ENCODE measurements around the gene VASN. TPM values are rescaled to one million over a fixed set of nuclear protein-coding genes. Genes with fewer than 3 reads are reported as not detected.
A peak's percentile ranks its signal among the peaks of the same experiment; 100 is the strongest.

VASN gene
- total and polyA plus RNA-seq, 9 of the 15 experiments (the other 6 are each of a cell fraction or from before 2014, with no cell fraction given) = 0.01 to 2.5 (median 0.41) TPM; not detected in 1

DNA sequence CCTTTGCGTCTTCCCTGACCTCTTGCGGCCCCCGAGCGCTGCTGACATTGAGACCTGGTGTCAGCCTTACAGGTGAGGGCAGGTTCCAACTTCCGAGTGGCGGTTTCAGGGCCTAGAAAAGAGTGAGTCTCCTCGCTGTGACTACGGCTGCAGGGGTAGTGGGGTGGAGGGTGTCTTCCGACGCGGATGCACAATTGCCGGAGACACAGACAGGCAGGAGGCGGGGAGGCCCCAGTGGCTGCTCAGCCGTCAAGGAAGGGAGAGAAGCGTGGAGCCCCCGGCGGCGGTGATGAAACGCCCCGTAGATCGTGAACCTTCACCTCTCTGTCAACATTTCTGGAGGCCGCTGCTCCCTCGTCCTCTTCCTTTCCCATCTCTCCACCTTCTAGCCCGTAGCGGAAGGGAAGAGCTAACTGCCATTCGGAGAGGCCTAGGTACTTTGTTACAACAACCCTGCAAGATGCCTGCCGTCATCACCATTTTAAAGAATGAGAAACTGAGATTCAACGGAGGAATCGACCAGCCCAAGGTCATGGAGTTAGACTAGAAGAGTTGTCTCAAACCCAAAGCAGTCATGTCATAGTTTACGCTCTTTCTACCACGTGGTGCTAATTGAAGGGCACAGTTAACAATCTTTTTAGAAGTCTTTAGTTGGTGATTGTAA is 54.5 kb downstream of the VASN start (continued):
- TF ChIP-seq, protein P1, sequence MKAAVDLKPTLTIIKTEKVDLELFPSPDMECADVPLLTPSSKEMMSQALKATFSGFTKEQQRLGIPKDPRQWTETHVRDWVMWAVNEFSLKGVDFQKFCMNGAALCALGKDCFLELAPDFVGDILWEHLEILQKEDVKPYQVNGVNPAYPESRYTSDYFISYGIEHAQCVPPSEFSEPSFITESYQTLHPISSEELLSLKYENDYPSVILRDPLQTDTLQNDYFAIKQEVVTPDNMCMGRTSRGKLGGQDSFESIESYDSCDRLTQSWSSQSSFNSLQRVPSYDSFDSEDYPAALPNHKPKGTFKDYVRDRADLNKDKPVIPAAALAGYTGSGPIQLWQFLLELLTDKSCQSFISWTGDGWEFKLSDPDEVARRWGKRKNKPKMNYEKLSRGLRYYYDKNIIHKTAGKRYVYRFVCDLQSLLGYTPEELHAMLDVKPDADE (conservative IDR thresholded peaks at IDR 0.05; ENCODE audit: control insufficient read depth, low read depth, low read length) = 0 out of 2 replicates have a peak, but pooled peaks have one; percentile 26
- TF ChIP-seq, protein P2, sequence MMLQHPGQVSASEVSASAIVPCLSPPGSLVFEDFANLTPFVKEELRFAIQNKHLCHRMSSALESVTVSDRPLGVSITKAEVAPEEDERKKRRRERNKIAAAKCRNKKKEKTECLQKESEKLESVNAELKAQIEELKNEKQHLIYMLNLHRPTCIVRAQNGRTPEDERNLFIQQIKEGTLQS (IDR thresholded peaks at IDR 0.05) = peak; percentile 78
- TF ChIP-seq, protein P2 (CRISPR knock-in tag; conservative IDR thresholded peaks at IDR 0.05) = no peak
- TF ChIP-seq, protein P3, sequence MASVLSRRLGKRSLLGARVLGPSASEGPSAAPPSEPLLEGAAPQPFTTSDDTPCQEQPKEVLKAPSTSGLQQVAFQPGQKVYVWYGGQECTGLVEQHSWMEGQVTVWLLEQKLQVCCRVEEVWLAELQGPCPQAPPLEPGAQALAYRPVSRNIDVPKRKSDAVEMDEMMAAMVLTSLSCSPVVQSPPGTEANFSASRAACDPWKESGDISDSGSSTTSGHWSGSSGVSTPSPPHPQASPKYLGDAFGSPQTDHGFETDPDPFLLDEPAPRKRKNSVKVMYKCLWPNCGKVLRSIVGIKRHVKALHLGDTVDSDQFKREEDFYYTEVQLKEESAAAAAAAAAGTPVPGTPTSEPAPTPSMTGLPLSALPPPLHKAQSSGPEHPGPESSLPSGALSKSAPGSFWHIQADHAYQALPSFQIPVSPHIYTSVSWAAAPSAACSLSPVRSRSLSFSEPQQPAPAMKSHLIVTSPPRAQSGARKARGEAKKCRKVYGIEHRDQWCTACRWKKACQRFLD (CRISPR knock-in tag; IDR thresholded peaks at IDR 0.05) = no peak
- TF ChIP-seq ZFP1 (CRISPR knock-in tag; IDR thresholded peaks at IDR 0.05) (no peak), HLTF (IDR thresholded peaks at IDR 0.05) (0 out of 2 replicates have a peak, but pooled peaks have one; percentile 59), MXI1 (IDR thresholded peaks at IDR 0.05; ENCODE audit: low read depth, low read length) (0 out of 2 replicates have a peak, but pooled peaks have one; percentile 12), ESRRA (IDR thresholded peaks at IDR 0.05; ENCODE audit: borderline replicate concordance, low read depth) (0 out of 2 replicates have a peak, but pooled peaks have one; percentile 8), ZNF165 (CRISPR knock-in tag; IDR thresholded peaks at IDR 0.05; ENCODE audit: borderline replicate concordance) (no peak), CBX1 (IDR thresholded peaks at IDR 0.05; ENCODE audit: low read depth) (no peak), RBBP5 (IDR thresholded peaks at IDR 0.05; ENCODE audit: borderline replicate concordance, insufficient read depth, low read length, poor library complexity, severe bottlenecking) (peak; percentile 65), HNRNPLL (IDR thresholded peaks at IDR 0.05; ENCODE audit: low read depth, low read length, poor library complexity, severe bottlenecking) (no peak), LEF1 (IDR thresholded peaks at IDR 0.05) (no peak), RBFOX2 (IDR thresholded peaks at IDR 0.05; ENCODE audit: low read depth, low read length) (peak; percentile 78), STAG1 (CRISPR knock-in tag; IDR thresholded peaks at IDR 0.05; ENCODE audit: borderline replicate concordance) (no peak), LCOR (CRISPR knock-in tag; IDR thresholded peaks at IDR 0.05) (no peak), FOXK1 (CRISPR knock-in tag; IDR thresholded peaks at IDR 0.05; ENCODE audit: borderline replicate concordance) (0 out of 2 replicates have a peak, but pooled peaks have one; percentile 13), U2AF1 (optimal IDR thresholded peaks at IDR 0.05; ENCODE audit: low read depth, low read length) (no peak)
- TF ChIP-seq, protein P4, sequence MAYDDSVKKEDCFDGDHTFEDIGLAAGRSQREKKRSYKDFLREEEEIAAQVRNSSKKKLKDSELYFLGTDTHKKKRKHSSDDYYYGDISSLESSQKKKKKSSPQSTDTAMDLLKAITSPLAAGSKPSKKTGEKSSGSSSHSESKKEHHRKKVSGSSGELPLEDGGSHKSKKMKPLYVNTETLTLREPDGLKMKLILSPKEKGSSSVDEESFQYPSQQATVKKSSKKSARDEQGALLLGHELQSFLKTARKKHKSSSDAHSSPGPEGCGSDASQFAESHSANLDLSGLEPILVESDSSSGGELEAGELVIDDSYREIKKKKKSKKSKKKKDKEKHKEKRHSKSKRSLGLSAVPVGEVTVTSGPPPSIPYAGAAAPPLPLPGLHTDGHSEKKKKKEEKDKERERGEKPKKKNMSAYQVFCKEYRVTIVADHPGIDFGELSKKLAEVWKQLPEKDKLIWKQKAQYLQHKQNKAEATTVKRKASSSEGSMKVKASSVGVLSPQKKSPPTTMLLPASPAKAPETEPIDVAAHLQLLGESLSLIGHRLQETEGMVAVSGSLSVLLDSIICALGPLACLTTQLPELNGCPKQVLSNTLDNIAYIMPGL (CRISPR knock-in tag; IDR thresholded peaks at IDR 0.05) = peak; percentile 39; the same call in 1 of the 2 replicates
- TF ChIP-seq, protein P5, sequence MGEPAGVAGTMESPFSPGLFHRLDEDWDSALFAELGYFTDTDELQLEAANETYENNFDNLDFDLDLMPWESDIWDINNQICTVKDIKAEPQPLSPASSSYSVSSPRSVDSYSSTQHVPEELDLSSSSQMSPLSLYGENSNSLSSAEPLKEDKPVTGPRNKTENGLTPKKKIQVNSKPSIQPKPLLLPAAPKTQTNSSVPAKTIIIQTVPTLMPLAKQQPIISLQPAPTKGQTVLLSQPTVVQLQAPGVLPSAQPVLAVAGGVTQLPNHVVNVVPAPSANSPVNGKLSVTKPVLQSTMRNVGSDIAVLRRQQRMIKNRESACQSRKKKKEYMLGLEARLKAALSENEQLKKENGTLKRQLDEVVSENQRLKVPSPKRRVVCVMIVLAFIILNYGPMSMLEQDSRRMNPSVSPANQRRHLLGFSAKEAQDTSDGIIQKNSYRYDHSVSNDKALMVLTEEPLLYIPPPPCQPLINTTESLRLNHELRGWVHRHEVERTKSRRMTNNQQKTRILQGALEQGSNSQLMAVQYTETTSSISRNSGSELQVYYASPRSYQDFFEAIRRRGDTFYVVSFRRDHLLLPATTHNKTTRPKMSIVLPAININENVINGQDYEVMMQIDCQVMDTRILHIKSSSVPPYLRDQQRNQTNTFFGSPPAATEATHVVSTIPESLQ (CRISPR knock-in tag; IDR thresholded peaks at IDR 0.05) = no peak

All from K562 (cell line).